H9 (cell line): ENCODE data around the gene ALCAM. TPM values are rescaled to one million over a fixed set of nuclear protein-coding genes. Genes with fewer than 3 reads are reported as not detected.

Experiments
- DNase-seq: peaks from one replicate; pipeline ENCODE4 v3.0.0-alpha.2; 2017
- H2AFZ ChIP-seq: one replicate; pipeline ENCODE4 v1.6.1; 2013; ENCODE audit warnings: mild to moderate bottlenecking, low read length, control low read depth, moderate library complexity
- H2AK5ac ChIP-seq: 2 replicates; pipeline ENCODE4 v1.6.1; 2013; ENCODE audit warnings: low read length, control low read depth, mixed read lengths; ENCODE audit not compliant: insufficient read length
- H2BK120ac ChIP-seq: one replicate; pipeline ENCODE4 v1.6.1; 2013; ENCODE audit warnings: low read depth, mild to moderate bottlenecking, low read length, control low read depth, inconsistent platforms; ENCODE audit not compliant: poor library complexity, severe bottlenecking
- H2BK12ac ChIP-seq: 2 replicates; pipeline ENCODE4 v1.6.1; 2013; ENCODE audit warnings: low read length, control low read depth, mixed read lengths, low read depth; ENCODE audit not compliant: insufficient read length
- H2BK15ac ChIP-seq: 2 replicates; pipeline ENCODE4 v1.6.1; 2013; ENCODE audit warnings: low read depth, low read length, control low read depth
- H2BK20ac ChIP-seq: one replicate; pipeline ENCODE4 v1.6.1; 2013; ENCODE audit warnings: low read depth, mild to moderate bottlenecking, low read length, control low read depth, inconsistent platforms; ENCODE audit not compliant: poor library complexity, severe bottlenecking
- H2BK5ac ChIP-seq: 2 replicates; pipeline ENCODE4 v1.6.1; 2013; ENCODE audit warnings: low read length, control low read depth, mixed read lengths; ENCODE audit not compliant: insufficient read length
- H3K14ac ChIP-seq: 2 replicates; pipeline ENCODE4 v1.6.1; 2013; ENCODE audit warnings: low read length, control low read depth; ENCODE audit not compliant: insufficient read depth
- H3K18ac ChIP-seq: 2 replicates; pipeline ENCODE4 v1.6.1; 2013; ENCODE audit warnings: low read depth, mild to moderate bottlenecking, mixed read lengths, low read length, control low read depth; ENCODE audit not compliant: insufficient read length
- H3K23ac ChIP-seq: 2 replicates; pipeline ENCODE4 v1.6.1; 2013; ENCODE audit warnings: low read length, control low read depth, mixed read lengths, low read depth; ENCODE audit not compliant: insufficient read length
- H3K23me2 ChIP-seq: 2 replicates; pipeline ENCODE4 v1.6.1; 2013; ENCODE audit warnings: low read depth, mild to moderate bottlenecking, mixed read lengths, low read length, control low read depth; ENCODE audit not compliant: insufficient read length, poor library complexity, severe bottlenecking
- H3K27ac ChIP-seq: 2 replicates; pipeline ENCODE4 v1.5.1; 2013; ENCODE audit warnings: low read length, control low read depth, mixed read lengths, low read depth; ENCODE audit not compliant: insufficient read length
- H3K27me3 ChIP-seq: 2 replicates; pipeline ENCODE4 v1.6.1; 2013; ENCODE audit warnings: low read length, control low read depth, inconsistent platforms; ENCODE audit not compliant: insufficient read depth
- H3K4ac ChIP-seq: 2 replicates; pipeline ENCODE4 v1.6.1; 2013; ENCODE audit warnings: low read depth, mild to moderate bottlenecking, control low read depth, inconsistent platforms, low read length, moderate library complexity
- H3K4me1 ChIP-seq: 2 replicates; pipeline ENCODE4 v1.6.1; 2013; ENCODE audit warnings: low read length, control low read depth, inconsistent platforms; ENCODE audit not compliant: insufficient read depth
- H3K4me2 ChIP-seq: 2 replicates; pipeline ENCODE4 v1.6.1; 2013; ENCODE audit warnings: low read length, control low read depth, mixed read lengths; ENCODE audit not compliant: insufficient read length, insufficient read depth
- H3K56ac ChIP-seq: 2 replicates; pipeline ENCODE4 v1.6.1; 2013; ENCODE audit warnings: low read depth, mild to moderate bottlenecking, mixed read lengths, low read length, control low read depth; ENCODE audit not compliant: insufficient read length
- H3K79me1 ChIP-seq: 2 replicates; pipeline ENCODE4 v1.6.1; 2013; ENCODE audit warnings: low read depth, mild to moderate bottlenecking, moderate library complexity, low read length, control low read depth, inconsistent platforms; ENCODE audit not compliant: insufficient read depth, poor library complexity, severe bottlenecking
- H3K79me2 ChIP-seq: 2 replicates; pipeline ENCODE4 v1.6.1; 2013; ENCODE audit warnings: low read length, control low read depth, inconsistent platforms; ENCODE audit not compliant: insufficient read depth
- H3K9ac ChIP-seq: 2 replicates; pipeline ENCODE4 v1.6.1; 2013; ENCODE audit warnings: low read length, control low read depth, mixed read lengths; ENCODE audit not compliant: insufficient read length; ENCODE audit errors: extremely low read depth
- H3K9me3 ChIP-seq: one replicate; pipeline ENCODE4 v1.6.1; 2013; ENCODE audit warnings: low read depth, low read length, inconsistent platforms; ENCODE audit not compliant: control insufficient read depth
- H3T11ph ChIP-seq: one replicate; pipeline ENCODE4 v1.6.1; 2013; ENCODE audit warnings: mild to moderate bottlenecking, low read length, control low read depth, inconsistent platforms
- H4K20me1 ChIP-seq: one replicate; pipeline ENCODE4 v1.6.1; 2013; ENCODE audit not compliant: control insufficient read depth, insufficient read length, insufficient read depth
- H4K5ac ChIP-seq: 2 replicates; pipeline ENCODE4 v1.6.1; 2013; ENCODE audit warnings: low read depth, mild to moderate bottlenecking, mixed read lengths, low read length, control low read depth; ENCODE audit not compliant: insufficient read length
- H4K8ac ChIP-seq: replicated peaks from 2 replicates; pipeline ENCODE4 v1.6.1; 2013; ENCODE audit warnings: low read length, control low read depth, mixed read lengths, low read depth; ENCODE audit not compliant: insufficient read length
- H4K91ac ChIP-seq: 2 replicates; pipeline ENCODE4 v1.6.1; 2013; ENCODE audit warnings: low read depth, mild to moderate bottlenecking, moderate library complexity, mixed read lengths, low read length, control low read depth; ENCODE audit not compliant: insufficient read length
- H3K27ac Mint-ChIP-seq, 3 experiments: 2 replicates in 2 of 3; 3 replicates in 1 of 3; pipeline ENCODE4 v1.8.0; 2020 to 2021; ENCODE audit warnings: mixed read lengths in 3 of 3, mild to moderate bottlenecking in 1 of 3, moderate library complexity in 1 of 3
- H3K27me3 Mint-ChIP-seq: 2 replicates; pipeline ENCODE4 v1.8.0; 2021; ENCODE audit warnings: low read depth, mild to moderate bottlenecking, moderate library complexity, mixed read lengths
- H3K36me3 Mint-ChIP-seq, 3 experiments: 2 replicates in 2 of 3; 3 replicates in 1 of 3; pipeline ENCODE4 v1.8.0; 2020 to 2021; ENCODE audit warnings: low read depth in 3 of 3, mixed read lengths in 3 of 3; ENCODE audit not compliant: insufficient read depth in 1 of 3
- H3K4me1 Mint-ChIP-seq, 2 experiments: 2 replicates each; pipeline ENCODE4 v1.8.0; 2020; ENCODE audit warnings: mixed read lengths in 2 of 2
- H3K4me3 Mint-ChIP-seq, 2 experiments: 2 replicates in 1 of 2; 3 replicates in 1 of 2; pipeline ENCODE4 v1.8.0; 2020 to 2021; ENCODE audit warnings: mild to moderate bottlenecking in 2 of 2, mixed read lengths in 2 of 2, moderate library complexity in 1 of 2
- H3K9me3 Mint-ChIP-seq, 2 experiments: 2 replicates in 1 of 2; 3 replicates in 1 of 2; pipeline ENCODE4 v1.8.0; 2020; ENCODE audit warnings: mild to moderate bottlenecking in 2 of 2, mixed read lengths in 2 of 2, moderate library complexity in 1 of 2
- WGBS: extraction: QIAGEN DNeasy Blood & Tissue Kit; methylation state at CpG from one replicate; pipeline ENCODE4 v1.1.7; 2013; ENCODE audit warnings: missing lambda C conversion rate, low lambda C conversion rate, mixed read lengths; ENCODE audit not compliant: insufficient read length; ENCODE audit errors: extremely low coverage; 5-methylcytosine and 5-hydroxymethylcytosine counted together
- total RNA-seq: library from RNA; stranded (reverse); gene quantifications from 2 replicates; pipeline ENCODE4 v1.2.1, GENCODE V29; 2021
- TF ChIP-seq, protein P1 (sequence below): fragments of 200-600 bp; sonication (generic); conservative IDR thresholded peaks from 3 replicates; pipeline ENCODE4 v1.8.0; 2021; ENCODE audit warnings: antibody characterized with exemption, mild to moderate bottlenecking

Gene ALCAM
- total RNA-seq, 1 experiment from 2014 or later = 43.7 TPM

DNA sequence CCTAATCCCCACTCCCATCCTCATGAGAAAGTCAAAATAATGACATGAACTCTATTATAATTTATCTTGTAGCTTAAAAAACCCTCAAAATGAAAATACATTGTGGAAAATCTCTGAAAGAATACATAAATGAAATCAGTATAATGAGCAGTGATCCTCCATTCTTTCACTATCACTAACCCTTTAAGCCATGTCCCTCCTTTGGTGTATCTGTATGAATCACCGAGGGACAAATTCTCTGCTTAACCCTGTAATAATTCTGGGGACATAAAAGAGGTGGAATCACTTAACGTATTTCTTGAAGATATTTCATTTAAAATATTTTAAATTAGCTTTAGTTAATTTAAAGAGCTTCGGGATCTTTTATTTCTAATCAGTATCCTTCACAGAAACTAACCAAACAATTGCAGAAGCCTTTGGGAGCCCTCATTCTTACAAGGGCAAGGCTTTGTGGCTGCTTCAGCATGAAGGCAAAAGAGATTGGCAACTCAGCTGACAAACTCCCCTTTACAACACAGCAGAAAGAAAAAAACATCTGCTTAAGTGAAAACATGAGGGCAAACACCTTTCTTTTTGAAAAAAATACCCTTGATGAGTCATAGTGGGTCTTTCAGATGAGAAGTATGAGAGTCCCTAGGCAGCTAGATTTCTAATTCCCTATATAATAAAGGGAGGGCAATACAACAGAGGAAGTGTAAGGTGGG lies 44.0 kb upstream of the ALCAM start:
- Histone ChIP-seq H3K4me1 (no peaks in the 10 kb centered on the region), H3K79me2 (no peaks in the 10 kb centered on the region), H3K4me2 (no peak overlapping the region), H3K56ac (no peak overlapping the region), H2BK120ac (no peak overlapping the region), H3K23me2 (no peaks in the 10 kb centered on the region), H3K4ac (no peak overlapping the region), H3K9ac (no peak overlapping the region), H3K23ac (no peak overlapping the region), H3K9me3 (no peaks in the 10 kb centered on the region), H4K20me1 (no peaks in the 10 kb centered on the region), H2AK5ac (no peak overlapping the region), H3K27ac (no peak overlapping the region), H2BK12ac (no peak overlapping the region), H3K27me3 (no peaks in the 10 kb centered on the region), H4K8ac (no peak overlapping the region), H2BK5ac (no peak overlapping the region), H4K91ac (no peak overlapping the region), H3K79me1 (no peaks in the 10 kb centered on the region), H2BK20ac (no peak overlapping the region), H3K14ac (no peak overlapping the region), H3K18ac (no peak overlapping the region), H3T11ph (no peak overlapping the region), H2AFZ (no peak overlapping the region), H2BK15ac (no peak overlapping the region), H4K5ac (no peak overlapping the region)
- DNase-seq = no peak
- Mint-ChIP-seq H3K4me1 (0 out of 4 replicates have a peak, but pooled peaks cover 0 to 4% of the 10 kb centered on the region in 2 experiments), H3K36me3 (no peaks in the 10 kb centered on the region), H3K4me3 (no peak overlapping the region), H3K27ac (no peak overlapping the region), H3K27me3 (no peaks in the 10 kb centered on the region), H3K9me3 (peaks cover 0 to 6% of the 10 kb centered on the region in 2 experiments; a peak in 2 of 5 replicates)
- no CpG with 5 or more reads among the region's 3 CpGs for WGBS
- TF ChIP-seq, protein P1, sequence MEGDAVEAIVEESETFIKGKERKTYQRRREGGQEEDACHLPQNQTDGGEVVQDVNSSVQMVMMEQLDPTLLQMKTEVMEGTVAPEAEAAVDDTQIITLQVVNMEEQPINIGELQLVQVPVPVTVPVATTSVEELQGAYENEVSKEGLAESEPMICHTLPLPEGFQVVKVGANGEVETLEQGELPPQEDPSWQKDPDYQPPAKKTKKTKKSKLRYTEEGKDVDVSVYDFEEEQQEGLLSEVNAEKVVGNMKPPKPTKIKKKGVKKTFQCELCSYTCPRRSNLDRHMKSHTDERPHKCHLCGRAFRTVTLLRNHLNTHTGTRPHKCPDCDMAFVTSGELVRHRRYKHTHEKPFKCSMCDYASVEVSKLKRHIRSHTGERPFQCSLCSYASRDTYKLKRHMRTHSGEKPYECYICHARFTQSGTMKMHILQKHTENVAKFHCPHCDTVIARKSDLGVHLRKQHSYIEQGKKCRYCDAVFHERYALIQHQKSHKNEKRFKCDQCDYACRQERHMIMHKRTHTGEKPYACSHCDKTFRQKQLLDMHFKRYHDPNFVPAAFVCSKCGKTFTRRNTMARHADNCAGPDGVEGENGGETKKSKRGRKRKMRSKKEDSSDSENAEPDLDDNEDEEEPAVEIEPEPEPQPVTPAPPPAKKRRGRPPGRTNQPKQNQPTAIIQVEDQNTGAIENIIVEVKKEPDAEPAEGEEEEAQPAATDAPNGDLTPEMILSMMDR = no peak
